GM19035 (cell line): ENCODE measurements around the gene EFHC1.
"Not testable (repeated sequence)": the region's sequence is repeated elsewhere in the genome, so short reads cannot be mapped to it uniquely, and the experiment has no call there.

Experiments used
- ATAC-seq: cut with Tn5 transposase; IDR thresholded peaks from one replicate; pipeline ENCODE4 v1.9.1; 2021; ENCODE audit not compliant: unreplicated experiment

The EFHC1 gene, protein sequence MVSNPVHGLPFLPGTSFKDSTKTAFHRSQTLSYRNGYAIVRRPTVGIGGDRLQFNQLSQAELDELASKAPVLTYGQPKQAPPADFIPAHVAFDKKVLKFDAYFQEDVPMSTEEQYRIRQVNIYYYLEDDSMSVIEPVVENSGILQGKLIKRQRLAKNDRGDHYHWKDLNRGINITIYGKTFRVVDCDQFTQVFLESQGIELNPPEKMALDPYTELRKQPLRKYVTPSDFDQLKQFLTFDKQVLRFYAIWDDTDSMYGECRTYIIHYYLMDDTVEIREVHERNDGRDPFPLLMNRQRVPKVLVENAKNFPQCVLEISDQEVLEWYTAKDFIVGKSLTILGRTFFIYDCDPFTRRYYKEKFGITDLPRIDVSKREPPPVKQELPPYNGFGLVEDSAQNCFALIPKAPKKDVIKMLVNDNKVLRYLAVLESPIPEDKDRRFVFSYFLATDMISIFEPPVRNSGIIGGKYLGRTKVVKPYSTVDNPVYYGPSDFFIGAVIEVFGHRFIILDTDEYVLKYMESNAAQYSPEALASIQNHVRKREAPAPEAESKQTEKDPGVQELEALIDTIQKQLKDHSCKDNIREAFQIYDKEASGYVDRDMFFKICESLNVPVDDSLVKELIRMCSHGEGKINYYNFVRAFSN

GRCh38 chr6:52419809-52420667 lies at the start of gene EFHC1:
Gene EFHC1 (plus strand): TSS chr6:52420342. CDS start chr6:52420411, 69 bp downstream.
- peak; percentile 93 for ATAC-seq

GRCh38 chr6:52371656-52372191 lies 48.4 kb upstream of the EFHC1 start:
- ATAC-seq: no peak

DNA sequence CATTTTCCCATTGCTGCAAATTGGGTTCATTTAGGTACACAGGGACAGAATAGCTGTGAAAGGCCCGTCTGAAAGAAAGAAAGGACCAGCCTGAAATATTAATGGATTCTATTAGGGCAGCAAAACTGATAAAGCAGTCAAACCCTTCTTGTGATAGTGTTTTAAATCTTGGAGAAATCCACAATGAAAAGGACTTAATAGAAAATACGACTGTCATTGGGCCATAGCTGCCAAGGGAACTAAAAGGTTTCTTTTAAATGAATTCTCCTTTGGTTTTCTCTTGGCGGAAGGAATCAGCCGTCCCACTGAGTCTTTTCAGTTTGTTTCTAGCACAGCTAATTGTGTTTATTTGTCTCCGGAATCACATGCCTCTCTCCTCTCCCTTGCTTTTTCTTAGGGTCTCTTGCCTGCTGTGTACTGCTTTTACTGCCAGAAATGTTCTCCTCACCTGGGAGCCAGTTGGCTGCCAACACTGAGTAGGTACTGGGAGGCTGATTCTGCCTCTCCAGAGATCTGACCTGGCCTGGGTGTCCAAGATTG lies 46.9 kb upstream of the EFHC1 start:
- no peak for ATAC-seq

DNA sequence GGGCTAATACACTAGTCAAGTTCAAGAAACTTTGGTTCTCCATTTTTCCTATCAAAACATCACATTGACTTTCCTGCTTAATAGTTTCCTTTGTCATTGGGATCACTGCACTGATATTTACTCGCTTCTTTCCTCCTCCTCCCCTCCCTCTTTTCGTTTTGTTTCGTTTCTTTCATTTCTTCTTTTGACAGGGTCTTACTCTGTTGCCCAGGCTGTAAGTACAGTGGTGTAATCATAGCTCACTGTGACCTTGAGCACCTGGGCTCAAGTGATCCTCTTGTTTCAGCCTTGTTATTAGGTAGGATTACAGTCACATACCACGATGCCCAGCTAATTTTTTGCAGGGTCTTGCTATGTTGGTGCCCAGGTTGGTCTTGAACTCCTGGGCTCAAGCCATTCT lies 45.9 kb upstream of the EFHC1 start:
- no peak for ATAC-seq

DNA sequence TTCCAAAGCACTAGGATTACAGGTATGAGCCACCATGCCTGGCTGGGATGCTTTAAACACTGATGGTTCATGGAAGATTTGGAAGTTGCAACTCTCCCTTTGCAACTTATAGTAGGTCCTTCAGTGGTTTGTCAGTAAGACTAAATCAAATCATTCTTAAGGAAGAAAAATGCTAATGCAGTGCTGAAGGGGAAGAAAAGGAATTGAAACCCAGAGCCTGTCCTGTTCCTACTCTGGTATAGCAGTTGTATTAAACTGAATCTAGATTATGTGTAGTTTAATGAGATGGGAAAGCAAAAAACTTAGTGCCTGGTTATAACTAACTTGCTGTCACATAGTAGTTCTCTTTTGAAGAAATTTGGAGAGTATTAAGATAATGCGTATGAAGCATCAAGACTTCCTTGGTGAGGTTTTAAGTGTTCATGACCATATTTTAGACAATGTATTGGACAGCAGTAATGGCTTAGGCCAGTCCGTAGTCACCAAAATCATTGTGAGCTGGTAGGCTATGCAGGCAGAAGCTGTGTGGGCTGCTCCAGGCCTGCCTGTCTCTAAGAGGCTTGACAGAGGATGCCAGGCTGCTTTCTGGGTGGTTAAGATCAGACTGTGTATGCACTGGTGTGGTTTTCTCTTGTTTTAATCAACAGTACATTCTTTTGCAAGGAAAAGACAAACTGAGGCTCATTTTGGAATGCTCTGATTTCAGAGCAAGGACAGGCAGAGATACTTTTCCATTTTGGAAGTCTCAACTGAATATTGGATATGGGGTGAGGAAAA lies 44.2 kb upstream of the EFHC1 start:
- ATAC-seq: no peak

DNA sequence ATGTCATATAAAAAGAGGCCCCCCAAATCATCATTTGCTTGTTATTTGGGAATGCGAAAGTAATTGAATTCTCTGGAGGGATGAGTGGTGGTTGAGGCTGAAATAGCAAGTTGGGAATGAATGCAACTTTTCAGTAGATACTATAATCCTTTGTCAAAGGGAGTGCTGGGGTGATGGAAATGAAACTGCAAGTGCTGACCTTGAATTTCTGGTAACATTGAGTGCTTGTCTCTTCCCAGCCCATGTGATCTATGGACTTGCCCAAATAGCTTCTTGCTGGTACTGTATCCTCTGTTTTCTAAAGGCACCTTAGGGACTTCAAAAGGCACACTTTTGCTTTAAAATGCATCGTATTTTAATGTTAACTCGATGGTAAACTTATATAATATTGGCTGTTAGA lies 43.4 kb upstream of the EFHC1 start:
- ATAC-seq: no peak

- ATAC-seq: no peak
Measured at GRCh38 chr6:52377538-52378221, 42.5 kb upstream of the EFHC1 start.

DNA sequence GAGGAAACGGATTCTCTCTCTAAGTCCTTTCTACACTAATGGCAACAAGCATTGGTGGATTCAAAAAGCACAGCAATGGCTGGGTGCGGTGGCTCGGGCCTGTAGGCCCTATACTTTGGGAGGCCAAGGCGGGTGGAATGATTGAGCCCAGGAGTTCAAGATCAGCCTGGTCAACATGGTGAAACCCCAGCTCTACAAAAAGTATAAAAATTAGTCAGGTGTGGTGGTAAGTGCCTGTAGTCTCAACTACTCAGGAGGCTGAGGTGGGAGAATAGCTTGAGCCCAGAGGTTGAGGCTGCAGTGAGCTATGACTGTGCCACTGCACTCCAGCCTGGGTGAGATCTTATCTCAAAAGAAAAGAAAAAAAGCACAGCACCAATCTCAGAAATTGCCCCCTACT lies 38.9 kb upstream of the EFHC1 start:
- ATAC-seq: no peak

DNA sequence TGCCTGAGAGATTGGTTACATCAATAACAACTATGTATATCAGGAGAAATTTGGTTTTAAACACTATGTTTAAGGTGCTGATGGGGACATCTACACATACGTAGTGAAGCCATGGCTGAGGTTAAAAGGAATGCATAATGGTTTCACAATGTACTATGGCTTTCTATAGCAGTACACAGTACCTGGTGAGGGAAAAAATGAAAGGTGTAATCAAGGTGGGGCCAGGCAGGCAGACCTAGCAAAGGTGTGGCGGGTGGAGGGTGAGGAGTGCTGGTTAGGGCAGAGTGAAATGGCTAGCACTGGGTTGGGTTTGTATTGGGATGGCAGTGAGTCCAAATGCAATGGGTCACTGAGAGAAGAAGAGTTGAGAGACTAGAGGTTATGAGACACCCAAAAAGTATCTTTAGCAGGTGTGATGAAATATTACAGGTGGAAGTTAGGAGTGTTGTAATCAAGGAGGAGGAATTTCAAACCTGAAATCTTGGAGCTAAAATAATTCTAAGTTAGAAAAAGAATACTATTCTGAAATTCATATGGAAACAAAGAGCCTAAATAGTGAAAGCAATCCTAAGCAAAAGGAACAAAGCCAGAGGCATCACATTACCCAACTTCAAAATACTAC lies 35.9 kb upstream of the EFHC1 start:
- ATAC-seq: no peak

DNA sequence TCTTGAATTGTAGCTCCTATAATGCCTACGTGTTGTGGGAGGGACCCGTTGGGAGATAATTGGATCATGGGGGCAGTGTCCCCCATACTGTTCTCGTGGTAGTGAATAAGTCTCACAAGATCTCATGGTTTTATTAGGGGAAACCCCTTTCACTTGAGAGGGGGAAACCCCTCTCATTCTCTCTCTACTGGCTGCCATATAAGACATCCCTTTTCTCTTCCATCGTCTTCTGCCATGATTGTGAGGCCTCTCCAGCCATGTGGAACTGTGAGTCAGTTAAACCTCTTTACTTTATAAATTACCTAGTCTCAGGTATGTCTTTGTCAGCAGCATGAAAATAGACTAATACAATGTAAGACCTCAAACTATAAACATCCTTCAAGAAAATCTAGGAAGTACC lies 35.1 kb upstream of the EFHC1 start:
- ATAC-seq: no peak

DNA sequence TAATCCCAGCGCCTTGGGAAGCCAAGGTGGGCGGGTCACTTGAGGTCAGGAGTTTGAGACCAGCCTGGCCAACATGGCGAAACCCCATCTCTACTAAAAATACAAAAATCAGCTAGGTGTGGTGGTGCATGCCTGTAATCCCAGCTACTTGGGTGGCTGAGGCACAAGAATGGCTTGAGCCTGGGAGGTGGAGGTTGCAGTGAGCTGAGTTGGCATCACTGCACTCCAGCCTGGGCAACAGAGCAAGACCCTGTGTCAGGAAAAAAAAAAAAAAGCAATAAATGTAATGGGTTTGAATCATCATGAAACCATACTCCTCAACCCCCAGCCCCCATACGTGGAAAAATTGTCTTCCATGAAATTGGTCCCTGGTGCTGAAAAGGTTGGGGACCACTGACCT lies 32.0 kb upstream of the EFHC1 start:
- ATAC-seq: not testable (repeated sequence)

- ATAC-seq: no peak
Measured at GRCh38 chr6:52388790-52389189, 31.4 kb upstream of the EFHC1 start.

DNA sequence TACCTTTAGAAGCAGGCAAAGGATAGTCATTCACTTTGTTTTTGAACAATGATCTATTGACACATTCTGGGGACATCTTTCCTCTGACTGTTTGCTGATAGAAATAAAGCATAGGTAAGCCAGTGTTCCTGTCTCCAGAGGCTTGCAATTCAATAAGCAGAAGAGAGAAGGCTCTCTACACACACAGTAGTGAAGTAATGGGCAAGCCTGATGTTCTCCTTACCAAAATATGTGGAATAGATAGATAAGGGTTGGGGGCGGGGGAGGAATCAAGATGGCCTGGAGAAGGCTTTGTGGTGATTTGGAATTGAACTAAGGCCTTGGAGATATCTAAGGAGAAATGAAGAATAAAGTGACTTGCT lies 30.9 kb upstream of the EFHC1 start:
- no peak for ATAC-seq

- peak; percentile 48 for ATAC-seq
Measured at GRCh38 chr6:52389626-52390360, 30.3 kb upstream of the EFHC1 start.

DNA sequence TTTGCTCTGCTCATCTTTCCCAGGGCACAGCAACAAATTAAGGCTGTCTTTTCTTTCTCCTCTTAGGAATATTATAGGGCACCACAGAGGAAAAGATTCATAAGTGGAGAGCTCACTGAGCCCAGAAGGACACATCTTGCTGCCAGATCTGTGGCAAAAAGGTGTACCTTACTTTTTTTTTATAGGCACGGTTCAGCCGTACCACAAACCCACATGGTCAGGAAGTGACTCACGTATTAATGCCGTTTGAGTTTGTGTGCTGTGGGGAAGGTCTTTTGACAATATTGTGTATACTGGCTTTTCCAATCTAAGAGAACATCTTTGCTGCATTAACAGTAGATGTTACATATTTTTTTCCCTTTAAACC lies 29.8 kb upstream of the EFHC1 start:
- peak; percentile 61 for ATAC-seq

GRCh38 chr6:52391599-52391998 lies 28.5 kb upstream of the EFHC1 start:
- ATAC-seq: no peak

GRCh38 chr6:52392944-52393343 lies 27.2 kb upstream of the EFHC1 start:
- ATAC-seq: no peak

- ATAC-seq: no peak
Measured at GRCh38 chr6:52393780-52394179, 26.4 kb upstream of the EFHC1 start.

DNA sequence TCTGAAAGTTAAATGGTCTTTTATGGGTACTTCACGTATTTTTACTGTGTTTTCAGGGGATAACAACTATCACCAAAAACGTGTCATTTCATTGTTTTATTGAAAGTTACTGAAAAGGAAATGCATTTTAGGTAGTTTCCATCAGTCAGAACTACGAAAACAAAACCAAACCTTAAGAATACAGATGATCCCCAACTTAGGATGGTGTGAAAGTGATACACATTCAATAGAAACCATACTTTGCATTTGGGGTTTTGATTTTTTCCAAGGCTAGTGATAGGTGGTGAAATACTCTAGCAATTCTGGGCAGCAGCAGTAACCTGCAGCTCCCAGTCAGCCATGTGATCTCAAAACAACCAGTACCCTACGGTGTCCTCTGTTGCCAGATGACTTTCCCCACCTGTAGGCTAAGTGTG lies 25.9 kb upstream of the EFHC1 start:
- ATAC-seq: peak; percentile 46
